Stimulated activated CD8-positive, alpha-beta memory T cell treated with anti-CD3 and anti-CD28 coated beads, Interleukin-15, amount 100 ng/mL, for 1 hour (primary cell): ENCODE measurements around the gene SYNGR3.

Experiments
- DNase-seq: peaks from one replicate; pipeline ENCODE4 v3.0.0-alpha.2; 2020; ENCODE audit warnings: low read depth

Gene SYNGR3

DNA sequence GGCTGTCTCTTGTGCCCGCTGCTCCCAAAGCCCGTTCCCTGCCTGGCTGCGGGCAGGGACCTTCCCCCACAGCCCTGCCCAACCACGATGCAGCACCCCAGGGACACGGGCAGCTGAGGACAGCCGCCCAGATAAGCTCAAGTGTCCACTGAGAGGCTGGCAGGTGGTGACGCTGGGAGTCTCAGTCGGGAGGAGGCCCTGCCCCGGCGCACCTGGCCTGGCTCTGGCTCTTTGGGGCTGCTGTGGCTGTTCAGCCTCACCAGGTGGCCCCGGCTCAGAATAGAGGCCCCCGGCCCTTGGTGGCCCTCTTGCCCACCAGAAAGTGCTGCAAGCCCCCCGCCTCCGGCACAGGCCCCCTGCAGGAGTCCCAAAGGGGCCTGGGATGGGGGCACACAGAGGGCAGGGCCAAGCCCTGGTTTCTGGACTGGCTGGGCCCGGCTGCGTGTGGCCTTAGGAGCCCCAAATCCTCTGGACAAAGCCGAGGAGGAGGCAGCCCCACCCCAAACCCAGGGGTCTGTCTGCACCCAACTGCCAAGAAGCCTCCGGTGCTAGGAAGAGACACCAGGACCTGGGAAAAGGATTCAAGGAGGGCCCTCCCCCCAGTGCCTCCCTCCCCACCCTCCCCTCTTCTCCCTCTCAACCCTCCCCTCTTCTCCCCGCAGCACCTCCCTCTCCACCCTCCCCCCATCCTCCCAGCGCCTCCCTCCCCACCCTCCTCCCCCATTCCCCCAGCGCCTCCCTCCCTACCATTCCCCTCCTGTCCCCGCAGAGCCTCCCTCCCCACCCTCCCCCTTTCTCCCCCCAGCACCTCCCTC lies 52.6 kb downstream of the SYNGR3 start:
- DNase-seq = no peak

DNA sequence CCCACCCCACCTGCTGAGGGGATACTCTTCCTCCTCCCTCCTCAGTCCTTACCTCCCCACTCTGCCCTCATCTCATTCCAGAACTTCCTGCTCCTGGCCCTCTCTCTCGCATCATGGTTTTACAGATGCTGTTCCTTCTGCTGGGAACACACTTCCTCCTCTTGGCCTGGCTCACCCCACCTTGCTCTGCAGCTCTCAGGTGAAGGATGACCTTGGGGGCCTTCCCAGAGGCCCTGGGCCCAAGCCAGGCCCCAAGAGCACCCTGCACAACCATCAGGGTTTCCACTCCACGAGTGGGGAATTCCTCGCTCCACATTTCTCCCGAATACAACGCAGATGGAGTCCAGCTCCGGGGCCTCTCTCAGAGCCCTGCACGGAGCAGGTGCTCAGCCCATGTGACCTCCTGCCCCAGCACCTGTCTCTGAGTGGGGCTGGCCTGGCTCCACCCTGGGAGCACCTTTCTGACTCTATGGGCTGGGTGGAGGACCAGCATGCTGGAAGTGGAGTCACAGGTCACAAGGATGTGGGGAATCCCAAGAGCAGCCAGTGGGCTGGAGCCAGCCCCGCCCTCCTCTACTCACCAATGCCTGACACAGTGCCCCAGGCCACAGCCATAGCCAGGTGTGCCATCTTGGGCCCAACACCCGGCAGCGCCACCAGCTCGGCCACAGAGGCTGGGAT lies 53.4 kb downstream of the SYNGR3 start:
- DNase-seq = no peak
